Measurements from ENCODE around the gene FGF8. TPM values are rescaled to one million over a fixed set of nuclear protein-coding genes. Genes with fewer than 3 reads are reported as not detected.
"Not testable (repeated sequence)": the region's sequence is repeated elsewhere in the genome, so short reads cannot be mapped to it uniquely, and the experiment has no call there.

Gene FGF8
- total RNA-seq, 2 experiments from 2014 or later = not detected

- CTCF ChIA-PET = interaction anchor here (1.2 kb wide), 1 partner anchor 19 kb away, joined by 3 read pairs; no protein-coding TSS in a partner anchor
- intact Hi-C loops (cut with micrococcal nuclease) = no loop called here
These were observed 27.6 kb upstream of the FGF8 start for GRCh38 chr10:101803511-101803910.

DNA sequence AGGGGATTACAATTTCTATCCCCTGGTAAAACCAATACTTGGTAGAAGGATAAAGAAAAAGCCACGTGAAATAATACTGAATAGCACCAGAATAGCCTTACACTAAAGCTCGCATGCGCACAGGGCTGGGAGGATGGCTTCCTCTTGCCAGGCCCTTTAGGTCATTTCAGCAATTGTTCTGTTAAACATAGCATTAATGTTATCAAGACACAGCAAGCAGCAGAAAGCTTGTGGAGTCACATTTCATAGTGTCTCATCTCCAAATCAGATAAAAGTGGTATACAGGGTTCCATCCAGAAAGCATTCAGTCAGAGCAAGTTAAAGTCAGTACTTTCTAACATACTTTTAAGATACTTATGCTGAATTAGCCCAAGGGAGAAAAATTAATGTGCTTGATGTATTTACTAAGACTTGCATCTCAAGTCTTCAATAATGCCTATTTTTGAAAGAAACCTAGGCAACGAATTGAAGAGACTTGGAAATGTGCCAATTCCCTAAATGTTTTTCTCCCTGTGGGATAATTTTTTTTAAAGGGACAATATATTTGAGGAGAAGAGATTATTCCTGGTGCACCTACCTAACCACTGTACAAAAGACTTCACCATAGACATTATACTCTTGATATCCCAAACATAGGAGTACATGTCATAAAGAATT lies 21.6 kb upstream of the FGF8 start:
- H3K36me3 Mint-ChIP-seq (ENCODE audit: low read depth) = peaks cover 37% of the 10 kb centered on the region
- no peak overlapping the region for H3K4me3 Mint-ChIP-seq
- DNase-seq = no peak
- H3K27me3 Mint-ChIP-seq (ENCODE audit: low read depth) = no peaks in the 10 kb centered on the region
- CTCF ChIA-PET = interaction anchor here (0.7 to 2.0 kb wide), 6 partner anchors 16 to 212 kb away, joined by 3 to 6 read pairs (median 3); partner anchors contain the start of genes KCNIP2 and OGA
- peaks cover 18% of the 10 kb centered on the region for H3K4me1 Mint-ChIP-seq (ENCODE audit: low read depth)
- H3K27ac Mint-ChIP-seq = no peak overlapping the region
- intact Hi-C loops (cut with micrococcal nuclease) = no loop called here
- no peaks in the 10 kb centered on the region for H3K9me3 Mint-ChIP-seq

More at GRCh38 chr10:101803511-101803910, 27.6 kb upstream of the FGF8 start:
- Mint-ChIP-seq H3K9me3 (no peaks in the 10 kb centered on the region), H3K27me3 (ENCODE audit: low read depth) (no peaks in the 10 kb centered on the region), H3K4me3 (no peak overlapping the region), H3K27ac (no peak overlapping the region), H3K36me3 (ENCODE audit: low read depth) (peaks cover 39% of the 10 kb centered on the region), H3K4me1 (ENCODE audit: low read depth) (peaks cover 20% of the 10 kb centered on the region)
- DNase-seq = no peak

DNA sequence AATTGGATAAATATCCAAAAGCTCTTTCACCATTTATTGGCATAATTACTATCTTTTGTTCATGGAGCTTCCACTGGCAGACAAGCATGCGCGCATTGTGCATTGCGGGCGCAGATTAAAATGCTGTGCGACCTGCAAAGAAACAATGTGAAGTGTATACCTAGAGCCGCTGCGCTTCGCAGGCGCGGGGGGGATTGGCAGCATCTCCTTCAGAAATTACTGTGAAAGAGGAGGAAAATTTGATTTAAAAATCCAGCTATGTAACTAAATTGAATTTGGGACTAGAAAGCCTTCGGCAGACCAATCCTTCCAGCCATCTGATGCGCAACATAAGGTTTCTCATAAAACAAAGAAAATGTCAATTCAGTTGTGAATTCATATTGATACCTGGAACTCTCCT lies 17.6 kb upstream of the FGF8 start:
- intact Hi-C loops (cut with micrococcal nuclease) = no loop called here
- peaks cover 29% of the 10 kb centered on the region for H3K36me3 Mint-ChIP-seq (ENCODE audit: low read depth)
- CTCF ChIA-PET = no interaction called here

DNA sequence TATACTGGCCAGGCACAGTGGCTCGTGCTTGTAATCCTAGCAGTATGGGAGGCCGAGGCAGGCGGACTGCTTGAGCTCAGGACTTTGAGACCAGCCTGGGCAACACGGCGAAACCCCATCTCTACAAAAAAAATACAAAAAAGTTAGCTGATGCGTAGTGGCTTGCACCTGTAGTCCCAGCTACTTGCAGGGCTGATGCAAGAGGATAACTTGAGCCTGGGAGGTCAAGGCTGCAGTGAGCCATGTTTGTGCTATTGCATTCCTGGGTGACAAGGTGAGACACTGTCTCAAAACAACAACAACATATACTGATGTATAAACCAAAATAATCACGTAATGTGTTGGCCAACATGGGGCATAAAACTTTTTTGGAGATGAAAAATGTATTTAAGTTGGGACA lies 13.8 kb upstream of the FGF8 start:
- intact Hi-C loops (cut with micrococcal nuclease) = no loop called here
- Mint-ChIP-seq H3K36me3 (ENCODE audit: low read depth) (peaks cover 33% of the 10 kb centered on the region), H3K9me3 (no peaks in the 10 kb centered on the region), H3K4me1 (ENCODE audit: low read depth) (peaks cover 10% of the 10 kb centered on the region), H3K27ac (no peak overlapping the region), H3K27me3 (ENCODE audit: low read depth) (no peaks in the 10 kb centered on the region), H3K4me3 (no peak overlapping the region)
- DNase-seq = no peak
- CTCF ChIA-PET = interaction anchor here (1.0 kb wide), 1 partner anchor 12 kb away, joined by 3 read pairs; no protein-coding TSS in a partner anchor

More for the DNA sequence above, 17.6 kb upstream of the FGF8 start:
- Mint-ChIP-seq H3K9me3 (no peaks in the 10 kb centered on the region), H3K27me3 (ENCODE audit: low read depth) (no peaks in the 10 kb centered on the region), H3K4me1 (ENCODE audit: low read depth) (peaks cover 8% of the 10 kb centered on the region), H3K27ac (no peak overlapping the region), H3K4me3 (no peak overlapping the region)
- no peak for DNase-seq

DNA sequence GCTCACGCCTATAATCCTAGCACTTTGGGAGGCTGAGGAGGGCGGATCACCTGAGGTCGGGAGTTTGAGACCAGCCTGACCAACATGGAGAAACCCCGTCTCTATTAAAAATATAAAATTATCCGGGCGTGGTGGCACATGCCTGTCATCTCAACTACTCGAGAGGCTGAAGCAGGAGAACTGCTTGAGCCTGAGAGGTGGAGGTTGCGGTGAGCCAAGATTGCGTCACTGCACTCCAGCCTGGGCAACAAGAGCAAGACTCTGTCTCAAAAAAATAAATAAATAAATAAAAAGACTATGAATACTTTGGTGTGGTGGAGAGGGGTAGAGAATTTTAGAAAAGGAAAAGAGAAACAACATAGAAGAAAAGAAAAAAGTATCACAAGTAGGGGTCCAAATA lies 13.3 kb upstream of the FGF8 start:
- H3K9me3 Mint-ChIP-seq; intact Hi-C loops (cut with micrococcal nuclease); H3K27ac Mint-ChIP-seq; CTCF ChIA-PET; H3K27me3 Mint-ChIP-seq (ENCODE audit: low read depth); DNase-seq; H3K4me3 Mint-ChIP-seq: not testable (repeated sequence)
- Mint-ChIP-seq H3K4me1 (ENCODE audit: low read depth) (peaks cover 14% of the 10 kb centered on the region), H3K36me3 (ENCODE audit: low read depth) (peaks cover 31% of the 10 kb centered on the region)

- intact Hi-C loops (cut with micrococcal nuclease) = no loop called here
- H3K4me3 Mint-ChIP-seq = no peak overlapping the region
These were observed 9.9 kb upstream of the FGF8 start for GRCh38 chr10:101785801-101786200.

GRCh38 chr10:101784558-101784957 lies 8.6 kb upstream of the FGF8 start:
- no peaks in the 10 kb centered on the region for H3K27me3 Mint-ChIP-seq (ENCODE audit: low read depth)
- no peaks in the 10 kb centered on the region for H3K9me3 Mint-ChIP-seq
- intact Hi-C loops (cut with micrococcal nuclease) = loop anchor here (5.0 kb wide), 1 partner anchor 432 kb away; the partner anchor contains the start of gene BTRC
- CTCF ChIA-PET = interaction anchor here (0.5 to 5.1 kb wide), 9 partner anchors 17 to 570 kb away, joined by 3 to 91 read pairs (median 5); no protein-coding TSS in a partner anchor
- H3K4me3 Mint-ChIP-seq = peak overlapping the region; percentile 100
- peak overlapping the region; percentile 97 for H3K27ac Mint-ChIP-seq
- peaks cover 33% of the 10 kb centered on the region for H3K36me3 Mint-ChIP-seq (ENCODE audit: low read depth)
- H3K4me1 Mint-ChIP-seq (ENCODE audit: low read depth) = peaks cover 48% of the 10 kb centered on the region
- no peak for DNase-seq

More at GRCh38 chr10:101785801-101786200, 9.9 kb upstream of the FGF8 start:
- H3K36me3 Mint-ChIP-seq (ENCODE audit: low read depth) = peaks cover 31% of the 10 kb centered on the region
- no peaks in the 10 kb centered on the region for H3K27me3 Mint-ChIP-seq (ENCODE audit: low read depth)
- no peaks in the 10 kb centered on the region for H3K9me3 Mint-ChIP-seq
- CTCF ChIA-PET = interaction anchor here (1.6 kb wide), 1 partner anchor 55 kb away, joined by 5 read pairs; no protein-coding TSS in a partner anchor
- H3K27ac Mint-ChIP-seq = peak overlapping the region; percentile 51
- H3K4me1 Mint-ChIP-seq (ENCODE audit: low read depth) = peaks cover 39% of the 10 kb centered on the region
- no peak for DNase-seq

- intact Hi-C loops (cut with micrococcal nuclease) = loop anchor here (1.0 to 5.0 kb wide), 5 partner anchors 35 to 431 kb away; partner anchors contain the start of genes BTRC, FBXW4, HPS6 and OGA
- H3K4me3 Mint-ChIP-seq = peak overlapping the region; percentile 100
- H3K9me3 Mint-ChIP-seq = no peaks in the 10 kb centered on the region
- no peak for DNase-seq
- CTCF ChIA-PET = interaction anchor here (1.0 to 5.1 kb wide), 8 partner anchors 12 to 227 kb away, joined by 3 to 91 read pairs (median 4); no protein-coding TSS in a partner anchor
- H3K36me3 Mint-ChIP-seq (ENCODE audit: low read depth) = peaks cover 36% of the 10 kb centered on the region
- H3K27me3 Mint-ChIP-seq (ENCODE audit: low read depth) = peaks cover 5% of the 10 kb centered on the region
- H3K4me1 Mint-ChIP-seq (ENCODE audit: low read depth) = peaks cover 56% of the 10 kb centered on the region
- H3K27ac Mint-ChIP-seq = peak overlapping the region; percentile 97
These were observed 7.8 kb upstream of the FGF8 start for GRCh38 chr10:101783736-101784118.

GRCh38 chr10:101782811-101783735 lies 7.2 kb upstream of the FGF8 start, which contains the start of gene NPM3:
Gene NPM3 (minus strand): TSS chr10:101783446. CDS start chr10:101783390, 56 bp downstream.
- H3K9me3 Mint-ChIP-seq = no peaks in the 10 kb centered on the region

DNA sequence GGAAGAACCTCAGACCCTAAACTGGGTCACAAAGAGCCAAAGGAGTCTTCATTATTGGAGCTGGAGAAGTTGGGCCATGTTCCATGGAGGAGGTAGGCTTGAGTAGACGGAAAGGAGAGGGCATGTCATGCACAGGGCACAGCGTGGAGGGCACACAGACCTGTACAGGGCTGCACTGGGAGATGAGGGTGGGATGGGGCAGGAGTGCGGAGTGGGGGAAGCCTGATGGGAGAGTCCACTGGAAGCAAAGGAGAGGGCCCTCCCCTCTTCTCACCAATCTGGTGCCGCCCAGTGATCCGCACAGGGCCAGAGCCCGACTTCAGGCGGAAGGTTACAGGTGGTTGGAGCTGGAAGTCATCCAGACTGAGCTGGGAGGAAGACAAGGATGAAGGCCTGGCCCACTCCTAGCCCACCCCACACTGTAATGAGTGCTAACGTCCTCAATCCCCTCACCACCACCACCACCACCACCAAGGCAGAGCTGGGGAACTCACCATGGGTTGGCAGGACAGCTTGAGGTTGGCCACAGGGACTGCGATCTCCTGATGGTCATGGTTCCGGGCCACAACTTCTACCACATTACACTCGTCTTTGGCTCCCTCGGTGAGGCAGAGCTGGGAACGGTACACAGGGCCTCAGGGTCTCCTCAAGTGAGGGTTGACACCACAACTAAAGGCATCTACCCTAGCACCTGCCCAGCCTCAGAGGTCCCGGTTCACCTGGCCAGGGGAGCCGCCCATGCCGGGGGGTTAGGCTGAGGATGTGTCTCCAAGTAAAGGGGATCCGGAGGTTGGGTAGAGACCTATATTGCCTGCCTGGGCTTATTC lies 6.3 kb upstream of the FGF8 start:
- intact Hi-C loops (cut with micrococcal nuclease) = loop anchor here (1.0 to 5.0 kb wide), 9 partner anchors 79 to 567 kb away; partner anchors contain the start of genes BTRC, DPCD, FBXW4 and HPS6
- DNase-seq = no peak
- CTCF ChIA-PET = interaction anchor here (0.6 to 5.1 kb wide), 25 partner anchors 9 to 640 kb away, joined by 3 to 91 read pairs (median 4); partner anchors contain the start of genes DPCD, OGA and POLL
- Mint-ChIP-seq H3K9me3 (no peaks in the 10 kb centered on the region), H3K36me3 (ENCODE audit: low read depth) (peaks cover 41% of the 10 kb centered on the region), H3K27ac (peak overlapping the region; percentile 58), H3K4me3 (peak overlapping the region; percentile 100), H3K4me1 (ENCODE audit: low read depth) (peaks cover 55% of the 10 kb centered on the region), H3K27me3 (ENCODE audit: low read depth) (peaks cover 17% of the 10 kb centered on the region)

More at GRCh38 chr10:101782811-101783735, 7.2 kb upstream of the FGF8 start, which contains the start of gene NPM3:
- intact Hi-C loops (cut with micrococcal nuclease) = loop anchor here (1.0 to 5.0 kb wide), 5 partner anchors 35 to 431 kb away; partner anchors contain the start of genes BTRC, FBXW4, HPS6 and OGA
- CTCF ChIA-PET = interaction anchor here (0.6 to 5.1 kb wide), 14 partner anchors 10 to 590 kb away, joined by 3 to 91 read pairs (median 3); no protein-coding TSS in a partner anchor
- Mint-ChIP-seq H3K36me3 (ENCODE audit: low read depth) (peaks cover 37% of the 10 kb centered on the region), H3K27ac (peak within 1 kb of the TSS; percentile 97), H3K4me1 (ENCODE audit: low read depth) (peaks cover 57% of the 10 kb centered on the region), H3K27me3 (ENCODE audit: low read depth) (peaks cover 9% of the 10 kb centered on the region), H3K4me3 (peak within 1 kb of the TSS; percentile 100)
- peak; percentile 94 for DNase-seq

DNA sequence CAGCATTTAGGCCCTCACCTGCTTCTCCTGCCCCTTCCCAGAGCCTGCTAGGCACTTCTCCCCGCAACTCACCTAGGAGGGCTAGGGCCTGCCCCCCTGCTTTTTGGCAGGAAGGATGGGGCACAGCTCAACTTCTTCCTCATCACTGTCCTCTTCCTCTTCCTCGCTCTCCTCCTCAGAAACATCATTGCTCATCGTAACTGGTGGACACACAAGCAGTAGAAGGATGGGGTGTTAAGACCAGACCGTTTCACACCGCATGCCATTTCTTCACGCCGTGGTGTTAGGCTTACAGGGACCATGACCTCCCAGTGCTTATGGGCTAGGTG lies 5.7 kb upstream of the FGF8 start:
- intact Hi-C loops (cut with micrococcal nuclease) = loop anchor here (1.0 to 5.0 kb wide), 6 partner anchors 79 to 567 kb away; partner anchors contain the start of genes BTRC, DPCD and POLL
- DNase-seq = no peak
- Mint-ChIP-seq H3K27me3 (ENCODE audit: low read depth) (peaks cover 23% of the 10 kb centered on the region), H3K36me3 (ENCODE audit: low read depth) (peaks cover 38% of the 10 kb centered on the region), H3K4me1 (ENCODE audit: low read depth) (peaks cover 54% of the 10 kb centered on the region), H3K9me3 (no peaks in the 10 kb centered on the region), H3K4me3 (peak overlapping the region; percentile 100), H3K27ac (no peak overlapping the region)
- CTCF ChIA-PET = interaction anchor here (0.6 to 5.1 kb wide), 38 partner anchors 9 to 639 kb away, joined by 3 to 91 read pairs (median 4); partner anchors contain the start of genes DPCD, OGA and POLL
